GM23338 (cell line): ENCODE results near the gene PSMA5. TPM values are rescaled to one million over a fixed set of nuclear protein-coding genes. Genes with fewer than 3 reads are reported as not detected.

ENCODE experiments used
- ATAC-seq: fragments of 200-7000 bp; cut with Tn5 transposase; 3 replicates; pipeline ENCODE4 v1.9.1; 2020
- DNase-seq: peaks from one replicate; pipeline ENCODE4 v3.0.0-alpha.2; 2015; ENCODE audit warnings: low spot score
- H2AFZ ChIP-seq: fragments of 200-600 bp; sonication (generic); 2 replicates; pipeline ENCODE4 v1.8.0; 2016; ENCODE audit warnings: antibody characterized with exemption, mild to moderate bottlenecking, moderate library complexity
- H3F3A ChIP-seq: fragments of 200-600 bp; sonication (generic); replicated peaks from 2 replicates; pipeline ENCODE4 v1.8.0; 2017; ENCODE audit warnings: antibody characterized with exemption, mixed run types, low read depth
- H3K27ac ChIP-seq: fragments of 200-600 bp; sonication (generic); 2 replicates; pipeline ENCODE4 v1.6.1; 2016; ENCODE audit warnings: low read depth
- H3K27me3 ChIP-seq: fragments of 200-600 bp; sonication (generic); 2 replicates; pipeline ENCODE4 v1.8.0; 2016; ENCODE audit warnings: mild to moderate bottlenecking, mixed run types, moderate library complexity; ENCODE audit not compliant: insufficient read depth
- H3K36me3 ChIP-seq: fragments of 200-600 bp; sonication (generic); 2 replicates; pipeline ENCODE4 v1.8.0; 2016; ENCODE audit warnings: mild to moderate bottlenecking; ENCODE audit not compliant: insufficient read depth
- H3K4me1 ChIP-seq: fragments of 200-600 bp; sonication (generic); 2 replicates; pipeline ENCODE4 v1.8.0; 2016; ENCODE audit warnings: mild to moderate bottlenecking, moderate library complexity; ENCODE audit not compliant: insufficient read depth
- H3K4me2 ChIP-seq: fragments of 200-600 bp; sonication (generic); 2 replicates; pipeline ENCODE4 v1.7.1; 2017; ENCODE audit warnings: mixed run types
- H3K4me3 ChIP-seq: fragments of 200-600 bp; sonication (generic); 2 replicates; pipeline ENCODE4 v1.6.1; 2016; ENCODE audit warnings: mixed run types
- H3K79me2 ChIP-seq: fragments of 200-600 bp; sonication (generic); replicated peaks from 2 replicates; pipeline ENCODE4 v1.8.0; 2017; ENCODE audit warnings: mild to moderate bottlenecking; ENCODE audit not compliant: insufficient read depth
- H3K9me2 ChIP-seq: fragments of 200-600 bp; sonication (generic); 2 replicates; pipeline ENCODE4 v1.8.0; 2017; ENCODE audit not compliant: insufficient read depth
- H4K20me1 ChIP-seq: fragments of 200-600 bp; sonication (generic); replicated peaks from 2 replicates; pipeline ENCODE4 v1.8.0; 2017; ENCODE audit warnings: mild to moderate bottlenecking; ENCODE audit not compliant: insufficient read depth
- H3K27ac Mint-ChIP-seq: 2 replicates; pipeline ENCODE4 v1.8.0; 2020; ENCODE audit warnings: inconsistent platforms, mild to moderate bottlenecking, moderate library complexity, mixed read lengths
- H3K27me3 Mint-ChIP-seq: 3 replicates; pipeline ENCODE4 v1.8.0; 2022; ENCODE audit warnings: low read depth, mild to moderate bottlenecking, moderate library complexity, mixed read lengths, inconsistent platforms; ENCODE audit not compliant: insufficient read depth, poor library complexity
- H3K36me3 Mint-ChIP-seq: 3 replicates; pipeline ENCODE4 v1.8.0; 2021; ENCODE audit warnings: low read depth, mild to moderate bottlenecking, inconsistent platforms, moderate library complexity, mixed read lengths
- H3K4me1 Mint-ChIP-seq: 3 replicates; pipeline ENCODE4 v1.8.0; 2020; ENCODE audit warnings: mild to moderate bottlenecking, inconsistent platforms, mixed read lengths
- H3K4me3 Mint-ChIP-seq: 3 replicates; pipeline ENCODE4 v1.8.0; 2021; ENCODE audit warnings: moderate library complexity, mild to moderate bottlenecking, inconsistent platforms, mixed read lengths
- H3K9me3 Mint-ChIP-seq: 3 replicates; pipeline ENCODE4 v1.8.0; 2020; ENCODE audit warnings: moderate library complexity, mild to moderate bottlenecking, inconsistent platforms, mixed read lengths
- EZH2phosphoT487 ChIP-seq: fragments of 200-600 bp; sonication (generic); IDR thresholded peaks from one replicate; pipeline ENCODE4 v1.8.1; 2018; ENCODE audit warnings: antibody characterized with exemption; ENCODE audit not compliant: unreplicated experiment
- JUNB ChIP-seq: IDR thresholded peaks from one replicate; pipeline ENCODE4 v1.6.1; 2016; ENCODE audit warnings: antibody characterized with exemption; ENCODE audit not compliant: unreplicated experiment
- POLR2AphosphoS5 ChIP-seq: IDR thresholded peaks from 2 replicates; pipeline ENCODE4 v1.6.1; 2016; ENCODE audit warnings: antibody characterized with exemption, low read depth
- STAT1 ChIP-seq: IDR thresholded peaks from one replicate; pipeline ENCODE4 v1.6.1; 2016; ENCODE audit warnings: antibody characterized with exemption; ENCODE audit not compliant: unreplicated experiment
- polyA plus RNA-seq: library from polyadenylated mRNA; unstranded; fragments of >200 nt; fragmentation: Nextera tagmentation; extraction: Ambion mirVana; gene quantifications from 2 replicates; pipeline ENCODE4 v1.2.1, GENCODE V29; 2016
- total RNA-seq: library from RNA; depleted of rRNA; stranded (reverse); fragments of >200 nt; shearing (Covaris generic); gene quantifications from 2 replicates; pipeline ENCODE4 v1.2.3, GENCODE V29; 2014
- TF ChIP-seq, protein P1 (sequence below): IDR thresholded peaks from one replicate; pipeline ENCODE4 v1.6.1; 2018; ENCODE audit warnings: antibody characterized with exemption; ENCODE audit not compliant: unreplicated experiment
- TF ChIP-seq, protein P2 (sequence below): IDR thresholded peaks from 2 replicates; pipeline ENCODE4 v1.6.1; 2016; ENCODE audit warnings: antibody characterized with exemption
- TF ChIP-seq, protein P3 (sequence below), 2 experiments: fragments of 200-600 bp in 1 of 2; sonication (generic) in 1 of 2; conservative IDR thresholded peaks; 2 replicates each; pipeline versions ENCODE4 v1.5.1 to v1.6.1; 2016 to 2017; ENCODE audit warnings: antibody characterized with exemption in 2 of 2, low read depth in 2 of 2, mild to moderate bottlenecking in 2 of 2, moderate library complexity in 1 of 2

Gene PSMA5
- total and polyA plus RNA-seq, 2 experiments from 2014 or later: 104 to 126 TPM

GRCh38 chr1:109443476-109443875, 17.2 kb upstream of the PSMA5 start:
- no peaks in the 10 kb centered on the region for H3K27me3 Mint-ChIP-seq
- no peaks in the 10 kb centered on the region for H3K27me3 ChIP-seq

More at GRCh38 chr1:109443476-109443875, 17.2 kb upstream of the PSMA5 start:
- H3K4me1 Mint-ChIP-seq: no peaks in the 10 kb centered on the region
- Histone ChIP-seq H3K4me1 (no peaks in the 10 kb centered on the region; the same call in 1 of the 2 replicates), H3K9me2 (peaks cover under 1% of the 10 kb centered on the region; the same call in 1 of the 2 replicates), H3F3A (no peaks in the 10 kb centered on the region), H3K4me2 (no peak overlapping the region), H3K27ac (no peak overlapping the region), H3K36me3 (no peaks in the 10 kb centered on the region), H3K79me2 (no peaks in the 10 kb centered on the region), H2AFZ (no peak overlapping the region), H4K20me1 (no peaks in the 10 kb centered on the region), H3K4me3 (no peak overlapping the region)
- ATAC-seq (no peak), DNase-seq (no peak)
- H3K9me3 Mint-ChIP-seq: no peaks in the 10 kb centered on the region
- H3K27ac Mint-ChIP-seq: no peak overlapping the region
- H3K36me3 Mint-ChIP-seq: no peaks in the 10 kb centered on the region
- TF ChIP-seq POLR2AphosphoS5: no peak
- TF ChIP-seq, protein P1, sequence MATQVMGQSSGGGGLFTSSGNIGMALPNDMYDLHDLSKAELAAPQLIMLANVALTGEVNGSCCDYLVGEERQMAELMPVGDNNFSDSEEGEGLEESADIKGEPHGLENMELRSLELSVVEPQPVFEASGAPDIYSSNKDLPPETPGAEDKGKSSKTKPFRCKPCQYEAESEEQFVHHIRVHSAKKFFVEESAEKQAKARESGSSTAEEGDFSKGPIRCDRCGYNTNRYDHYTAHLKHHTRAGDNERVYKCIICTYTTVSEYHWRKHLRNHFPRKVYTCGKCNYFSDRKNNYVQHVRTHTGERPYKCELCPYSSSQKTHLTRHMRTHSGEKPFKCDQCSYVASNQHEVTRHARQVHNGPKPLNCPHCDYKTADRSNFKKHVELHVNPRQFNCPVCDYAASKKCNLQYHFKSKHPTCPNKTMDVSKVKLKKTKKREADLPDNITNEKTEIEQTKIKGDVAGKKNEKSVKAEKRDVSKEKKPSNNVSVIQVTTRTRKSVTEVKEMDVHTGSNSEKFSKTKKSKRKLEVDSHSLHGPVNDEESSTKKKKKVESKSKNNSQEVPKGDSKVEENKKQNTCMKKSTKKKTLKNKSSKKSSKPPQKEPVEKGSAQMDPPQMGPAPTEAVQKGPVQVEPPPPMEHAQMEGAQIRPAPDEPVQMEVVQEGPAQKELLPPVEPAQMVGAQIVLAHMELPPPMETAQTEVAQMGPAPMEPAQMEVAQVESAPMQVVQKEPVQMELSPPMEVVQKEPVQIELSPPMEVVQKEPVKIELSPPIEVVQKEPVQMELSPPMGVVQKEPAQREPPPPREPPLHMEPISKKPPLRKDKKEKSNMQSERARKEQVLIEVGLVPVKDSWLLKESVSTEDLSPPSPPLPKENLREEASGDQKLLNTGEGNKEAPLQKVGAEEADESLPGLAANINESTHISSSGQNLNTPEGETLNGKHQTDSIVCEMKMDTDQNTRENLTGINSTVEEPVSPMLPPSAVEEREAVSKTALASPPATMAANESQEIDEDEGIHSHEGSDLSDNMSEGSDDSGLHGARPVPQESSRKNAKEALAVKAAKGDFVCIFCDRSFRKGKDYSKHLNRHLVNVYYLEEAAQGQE: no peak
- TF ChIP-seq, protein P2, sequence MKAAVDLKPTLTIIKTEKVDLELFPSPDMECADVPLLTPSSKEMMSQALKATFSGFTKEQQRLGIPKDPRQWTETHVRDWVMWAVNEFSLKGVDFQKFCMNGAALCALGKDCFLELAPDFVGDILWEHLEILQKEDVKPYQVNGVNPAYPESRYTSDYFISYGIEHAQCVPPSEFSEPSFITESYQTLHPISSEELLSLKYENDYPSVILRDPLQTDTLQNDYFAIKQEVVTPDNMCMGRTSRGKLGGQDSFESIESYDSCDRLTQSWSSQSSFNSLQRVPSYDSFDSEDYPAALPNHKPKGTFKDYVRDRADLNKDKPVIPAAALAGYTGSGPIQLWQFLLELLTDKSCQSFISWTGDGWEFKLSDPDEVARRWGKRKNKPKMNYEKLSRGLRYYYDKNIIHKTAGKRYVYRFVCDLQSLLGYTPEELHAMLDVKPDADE: no peak
- TF ChIP-seq, protein P3, sequence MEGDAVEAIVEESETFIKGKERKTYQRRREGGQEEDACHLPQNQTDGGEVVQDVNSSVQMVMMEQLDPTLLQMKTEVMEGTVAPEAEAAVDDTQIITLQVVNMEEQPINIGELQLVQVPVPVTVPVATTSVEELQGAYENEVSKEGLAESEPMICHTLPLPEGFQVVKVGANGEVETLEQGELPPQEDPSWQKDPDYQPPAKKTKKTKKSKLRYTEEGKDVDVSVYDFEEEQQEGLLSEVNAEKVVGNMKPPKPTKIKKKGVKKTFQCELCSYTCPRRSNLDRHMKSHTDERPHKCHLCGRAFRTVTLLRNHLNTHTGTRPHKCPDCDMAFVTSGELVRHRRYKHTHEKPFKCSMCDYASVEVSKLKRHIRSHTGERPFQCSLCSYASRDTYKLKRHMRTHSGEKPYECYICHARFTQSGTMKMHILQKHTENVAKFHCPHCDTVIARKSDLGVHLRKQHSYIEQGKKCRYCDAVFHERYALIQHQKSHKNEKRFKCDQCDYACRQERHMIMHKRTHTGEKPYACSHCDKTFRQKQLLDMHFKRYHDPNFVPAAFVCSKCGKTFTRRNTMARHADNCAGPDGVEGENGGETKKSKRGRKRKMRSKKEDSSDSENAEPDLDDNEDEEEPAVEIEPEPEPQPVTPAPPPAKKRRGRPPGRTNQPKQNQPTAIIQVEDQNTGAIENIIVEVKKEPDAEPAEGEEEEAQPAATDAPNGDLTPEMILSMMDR (conservative IDR thresholded peaks at IDR 0.05; ENCODE audit: low read depth in 2 of 2): no peak
- TF ChIP-seq STAT1: no peak
- TF ChIP-seq EZH2phosphoT487: no peak
- TF ChIP-seq JUNB: no peak
- no peak overlapping the region for H3K4me3 Mint-ChIP-seq
